Stimulated activated CD4-positive, alpha-beta T cell treated with anti-CD3 and anti-CD28 coated beads, Interleukin-12 subunit alpha, Interleukin-12 subunit beta, amount 100 ng/mL, for 48 hours (primary cell): ENCODE data around the gene R3HCC1L.
A peak's percentile ranks its signal among the peaks of the same experiment; 100 is the strongest.
"Not testable (repeated sequence)": the region's sequence is repeated elsewhere in the genome, so short reads cannot be mapped to it uniquely, and the experiment has no call there.

Experiments
- DNase-seq, 3 donors: peaks; one replicate each; pipeline ENCODE4 v3.0.0-alpha.2; 2020; ENCODE audit warnings: low read depth in 2 of 3, low spot score in 1 of 3

R3HCC1L gene

DNA sequence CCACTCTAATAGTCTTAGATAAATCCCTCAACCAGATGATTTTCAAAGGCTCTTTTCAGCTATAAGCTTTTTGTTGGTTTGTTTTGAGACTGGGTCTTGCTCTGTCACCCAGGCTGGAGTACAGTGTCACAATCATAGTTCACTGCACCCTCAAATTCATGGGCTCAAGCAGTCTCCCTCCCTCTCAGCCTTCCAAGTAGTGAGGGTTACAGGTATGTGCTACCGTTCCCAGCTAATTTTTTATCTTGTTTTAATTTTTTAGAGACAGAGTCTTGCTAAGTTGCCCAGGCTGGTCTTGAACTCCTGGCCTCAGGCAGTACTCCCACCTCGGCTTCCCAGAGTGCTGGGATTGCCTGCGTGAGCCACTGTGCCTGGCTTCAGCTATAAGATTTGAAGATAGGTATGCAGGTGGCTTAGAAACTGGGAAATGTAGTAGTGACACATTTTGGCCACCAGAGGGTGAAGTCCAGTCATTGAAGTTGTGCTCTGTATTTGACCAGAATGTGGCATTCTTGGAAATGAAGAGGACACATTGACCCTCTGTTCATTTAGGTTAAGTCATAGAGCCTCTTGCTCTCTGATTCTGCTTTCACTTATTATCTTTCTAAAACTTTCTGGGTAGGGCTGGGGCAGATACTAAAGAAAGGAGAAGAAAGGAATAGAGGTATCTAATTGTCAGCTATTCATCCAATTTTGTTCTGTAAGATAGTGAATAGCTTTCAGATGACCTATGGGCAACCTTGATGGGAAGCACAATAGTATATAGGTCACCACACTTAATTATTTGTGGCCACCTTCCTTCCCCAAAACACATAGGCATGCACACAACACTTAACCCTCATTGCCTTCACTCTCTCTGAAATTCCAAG, 36.0 kb downstream of the R3HCC1L start:
- DNase-seq = peak in 2 of 3 donors; percentile 6 to 15

DNA sequence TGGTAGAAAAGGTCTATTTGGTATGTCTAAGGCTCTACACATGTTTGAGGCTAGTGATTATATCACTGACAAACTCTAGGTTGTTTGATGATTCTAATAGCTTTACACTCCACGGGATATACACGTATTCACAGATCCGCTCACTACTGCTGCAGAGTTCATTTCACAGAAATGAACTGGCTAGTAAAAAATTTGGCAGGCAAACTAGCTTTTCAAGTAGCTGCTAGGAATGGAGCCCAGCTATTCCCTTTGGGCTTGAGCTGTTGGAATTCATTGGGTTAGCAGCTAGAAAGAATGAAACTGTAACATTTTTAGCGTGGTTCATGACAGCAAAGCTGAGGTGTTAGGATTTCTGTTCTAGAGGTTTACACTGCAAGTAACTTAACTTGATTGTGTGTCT, 37.6 kb downstream of the R3HCC1L start:
- no peak for DNase-seq

DNA sequence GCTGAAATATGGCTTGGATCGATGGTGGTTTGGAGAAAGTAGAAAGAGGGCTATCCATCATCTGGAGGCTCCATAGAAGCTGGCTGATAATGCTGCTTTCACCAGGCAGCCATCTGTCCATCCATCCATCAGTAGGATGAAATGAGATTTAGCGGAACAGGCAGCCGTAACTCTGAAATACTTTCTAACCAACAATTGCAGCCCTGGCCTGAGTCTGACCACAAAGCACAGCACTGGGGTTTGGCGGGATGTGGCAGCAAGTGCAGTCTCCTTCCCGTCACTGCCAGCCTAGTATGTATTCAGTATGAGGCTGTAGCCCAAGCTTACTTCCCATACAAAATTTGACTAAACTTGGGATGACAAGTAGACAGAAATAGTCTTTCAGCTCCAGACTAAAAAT, 38.0 kb downstream of the R3HCC1L start:
- no peak for DNase-seq

- no peak for DNase-seq
Measured at GRCh38 chr10:98173260-98173659, 38.8 kb downstream of the R3HCC1L start.

GRCh38 chr10:98182351-98182915, 48.0 kb downstream of the R3HCC1L start:
- not testable (repeated sequence) for DNase-seq

DNA sequence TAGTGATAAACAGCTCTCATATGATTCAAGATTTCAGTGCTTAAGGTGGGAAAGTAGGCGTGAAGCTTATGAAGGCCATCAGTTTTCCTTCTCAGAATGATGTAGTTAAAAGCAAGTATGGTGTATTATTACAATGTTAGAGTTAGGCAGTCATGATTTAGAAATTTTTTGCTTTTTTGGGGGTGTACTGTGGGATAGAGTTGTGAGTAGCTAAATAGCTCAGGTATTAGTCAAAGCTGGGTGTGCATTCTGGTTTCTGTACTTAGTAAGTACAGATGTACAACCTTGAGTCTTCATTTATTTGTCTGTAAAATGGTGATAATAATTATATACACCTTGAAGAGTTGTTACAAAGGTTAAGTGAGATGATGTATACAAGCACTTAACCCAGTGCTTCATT, 52.2 kb downstream of the R3HCC1L start:
- no peak for DNase-seq

DNA sequence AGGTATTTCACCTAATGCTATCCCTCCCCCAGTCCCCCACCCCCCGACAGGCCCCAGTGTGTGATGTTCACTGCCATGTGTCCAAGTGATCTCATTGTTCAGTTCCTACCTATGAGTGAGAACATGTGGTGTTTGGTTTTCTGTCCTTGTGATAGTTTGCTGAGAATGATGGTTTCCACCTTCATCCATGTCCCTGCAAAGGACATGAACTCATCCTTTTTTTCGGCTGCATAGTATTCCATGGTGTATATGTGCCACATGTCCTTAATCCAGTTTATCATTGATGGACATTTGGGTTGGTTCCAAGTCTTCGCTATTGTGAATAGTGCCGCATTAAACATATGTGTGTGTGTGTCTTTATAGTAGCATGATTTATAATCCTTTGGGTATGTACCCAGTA, 56.3 kb downstream of the R3HCC1L start:
- DNase-seq = not testable (repeated sequence)

DNA sequence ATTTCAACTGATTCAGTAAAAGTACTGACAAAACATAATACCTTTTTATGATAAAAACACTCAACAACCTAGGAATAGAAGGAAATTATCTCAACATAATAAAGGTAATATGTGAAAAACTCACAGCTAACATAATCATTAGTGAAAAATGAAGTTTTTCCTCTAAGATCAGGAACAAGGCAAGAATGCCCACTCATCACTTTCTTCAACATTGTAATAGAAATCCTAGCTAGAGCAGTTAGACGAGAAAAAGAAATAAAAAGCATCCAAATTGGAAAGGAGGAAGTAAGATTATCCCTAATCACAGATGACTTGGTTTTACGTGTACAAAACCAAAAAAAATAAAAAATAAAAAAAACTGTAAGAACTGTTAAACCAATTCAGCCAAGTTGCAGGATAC, 58.6 kb downstream of the R3HCC1L start:
- DNase-seq = no peak

- DNase-seq = no peak
Measured at GRCh38 chr10:98194633-98195032, 60.2 kb downstream of the R3HCC1L start.

DNA sequence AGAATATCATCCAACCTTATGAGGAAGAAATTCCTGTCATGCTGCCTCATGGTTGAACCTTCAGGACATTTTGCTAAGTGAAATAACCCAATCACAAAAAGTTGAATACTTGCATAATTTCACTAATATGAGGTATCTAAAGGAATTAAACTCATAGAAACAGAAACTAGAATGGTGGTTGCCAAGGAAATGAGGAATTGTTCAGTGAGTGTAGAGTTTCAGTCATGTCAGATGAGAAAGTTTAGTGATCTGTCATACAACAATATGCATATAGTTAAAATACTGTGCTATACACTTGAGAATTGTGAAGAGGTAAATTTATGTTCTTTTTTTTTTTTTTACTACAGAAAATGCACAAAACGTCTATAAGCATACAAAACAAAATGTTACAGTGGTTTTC, 60.7 kb downstream of the R3HCC1L start:
- no peak for DNase-seq

DNA sequence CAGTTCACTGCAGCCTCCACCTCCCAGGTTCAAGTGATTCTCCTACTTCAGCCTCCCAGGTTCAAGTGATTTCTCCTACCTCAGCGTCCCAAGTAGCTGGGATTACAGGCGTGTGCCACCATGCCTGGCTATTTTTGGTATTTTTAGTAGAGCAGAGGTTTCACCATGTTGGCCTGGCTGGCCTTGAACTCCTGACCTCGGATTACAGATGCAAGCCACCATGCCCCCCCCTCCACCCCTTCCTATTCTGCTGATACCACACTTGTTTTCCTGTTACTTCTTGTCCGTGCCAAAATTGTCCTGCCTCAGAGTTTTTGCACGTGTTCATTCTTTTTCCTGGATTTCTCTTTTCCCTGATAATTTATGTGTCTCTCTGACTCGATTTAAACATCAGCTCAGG, 62.5 kb downstream of the R3HCC1L start:
- no peak for DNase-seq

DNA sequence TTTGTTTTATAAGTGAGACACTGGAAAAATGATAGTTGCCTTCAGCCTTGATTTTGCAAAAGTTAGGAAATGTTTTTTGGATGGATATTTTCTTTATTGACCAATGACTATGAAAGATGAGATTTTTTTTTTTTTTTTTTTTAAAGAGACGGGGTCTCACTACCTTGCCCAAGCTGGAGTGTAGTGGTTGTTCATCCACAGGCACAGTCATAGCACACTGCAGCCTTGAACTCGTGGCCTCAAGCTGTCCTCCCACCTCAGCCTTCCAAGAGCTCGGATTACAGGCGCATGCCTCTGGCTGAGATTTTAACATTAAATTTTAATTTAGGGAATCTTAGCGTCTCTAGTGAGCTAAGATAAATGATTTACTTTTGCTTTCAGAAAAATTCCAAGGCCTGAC, 67.3 kb downstream of the R3HCC1L start:
- DNase-seq = no peak

- DNase-seq = no peak
Measured at GRCh38 chr10:98202378-98202777, 67.9 kb downstream of the R3HCC1L start.

DNA sequence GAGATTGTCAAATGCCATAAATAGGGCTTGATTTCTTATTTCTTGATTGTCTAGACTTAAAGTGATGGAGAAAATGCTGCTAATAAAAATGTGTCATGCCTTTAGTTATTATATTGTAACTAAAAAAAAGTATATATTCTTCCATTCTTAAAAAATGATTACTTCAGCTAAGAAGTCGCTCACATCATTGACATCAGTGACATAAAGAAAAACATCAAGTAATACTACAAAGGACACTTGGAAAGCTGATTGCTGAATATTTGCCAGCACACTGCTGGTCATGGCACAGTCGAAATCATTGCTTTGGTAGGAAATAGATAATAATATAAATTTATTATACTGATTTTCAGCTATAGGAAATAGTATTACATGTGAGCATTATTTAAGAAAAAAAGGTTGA, 70.9 kb downstream of the R3HCC1L start:
- no peak for DNase-seq

GRCh38 chr10:98208925-98209324, 74.5 kb downstream of the R3HCC1L start:
- no peak for DNase-seq

- no peak for DNase-seq
Measured at GRCh38 chr10:98209441-98209840, 75.0 kb downstream of the R3HCC1L start.

DNA sequence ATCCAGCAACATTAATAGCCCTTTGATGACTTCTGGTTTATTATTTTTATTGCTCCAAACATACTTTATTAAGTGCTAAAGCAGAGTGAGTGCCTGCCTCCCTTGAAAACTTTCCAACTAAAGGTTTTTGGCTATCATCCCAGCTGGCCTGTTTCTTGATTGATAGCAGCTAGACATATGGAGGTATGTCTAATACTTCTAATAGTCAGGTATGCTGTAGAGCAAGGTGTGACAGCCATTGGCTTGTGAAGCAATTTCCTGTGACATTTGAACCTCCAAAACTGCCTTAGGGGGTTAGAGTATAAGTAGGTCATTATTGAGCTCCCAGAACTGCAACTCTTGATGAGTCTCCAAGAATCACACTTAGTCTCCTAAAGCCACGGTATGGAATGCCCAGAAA, 77.7 kb downstream of the R3HCC1L start:
- DNase-seq = no peak

DNA sequence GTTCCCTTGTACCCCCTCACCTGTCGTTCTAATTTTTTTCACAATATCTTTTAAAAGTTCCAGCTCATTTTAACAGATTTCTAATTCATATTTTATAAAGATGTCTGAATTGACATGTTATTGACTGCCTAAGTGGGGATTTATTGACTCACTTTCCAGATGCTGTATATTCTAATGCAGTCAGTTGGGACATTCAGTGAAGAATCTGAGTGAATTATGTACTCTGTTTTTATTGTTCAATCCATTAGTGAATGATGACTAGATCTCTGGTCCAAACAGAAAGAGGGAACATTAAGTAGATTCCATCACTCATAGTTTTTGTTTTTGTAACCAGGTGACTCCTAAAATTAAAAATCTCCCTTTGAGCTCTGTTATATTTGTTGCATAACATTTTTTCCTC, 79.3 kb downstream of the R3HCC1L start:
- no peak for DNase-seq

DNA sequence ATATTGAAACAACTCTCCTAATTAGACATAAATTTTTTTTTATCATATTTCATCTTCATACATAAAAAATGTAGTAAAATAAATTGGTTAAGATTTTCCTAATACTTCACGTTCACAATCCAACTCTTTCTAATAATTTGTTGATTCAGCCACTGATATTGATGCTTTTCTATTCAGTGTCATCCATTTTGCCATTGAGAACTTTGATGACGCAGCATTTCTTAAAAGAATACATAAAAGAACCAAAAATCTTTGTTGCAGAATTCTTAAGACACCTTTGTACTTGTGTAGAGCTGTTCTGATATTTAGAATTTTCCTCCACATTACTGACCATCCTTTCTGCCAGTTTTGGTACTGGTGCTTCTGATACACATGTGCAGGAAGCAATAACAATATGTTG, 80.9 kb downstream of the R3HCC1L start:
- DNase-seq = no peak

DNA sequence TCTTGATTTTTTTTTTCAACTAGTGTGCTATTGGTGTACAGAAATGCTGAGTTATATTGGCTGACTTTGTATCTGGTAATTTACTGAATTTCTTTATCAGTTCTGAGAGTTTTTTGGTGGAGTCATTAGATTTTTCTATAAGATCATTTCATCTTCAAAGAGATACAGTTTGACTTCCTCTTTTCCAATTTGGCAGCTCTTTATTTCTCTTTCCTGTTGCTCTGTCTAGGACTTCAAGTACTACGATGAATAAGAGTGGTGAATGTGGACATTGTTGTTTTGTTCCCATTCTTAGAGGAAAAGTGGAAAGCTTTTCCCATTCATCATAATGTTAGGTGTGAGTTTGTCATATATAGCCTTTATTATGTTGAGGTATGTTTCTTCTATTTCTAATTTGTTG, 83.3 kb downstream of the R3HCC1L start:
- no peak for DNase-seq

DNA sequence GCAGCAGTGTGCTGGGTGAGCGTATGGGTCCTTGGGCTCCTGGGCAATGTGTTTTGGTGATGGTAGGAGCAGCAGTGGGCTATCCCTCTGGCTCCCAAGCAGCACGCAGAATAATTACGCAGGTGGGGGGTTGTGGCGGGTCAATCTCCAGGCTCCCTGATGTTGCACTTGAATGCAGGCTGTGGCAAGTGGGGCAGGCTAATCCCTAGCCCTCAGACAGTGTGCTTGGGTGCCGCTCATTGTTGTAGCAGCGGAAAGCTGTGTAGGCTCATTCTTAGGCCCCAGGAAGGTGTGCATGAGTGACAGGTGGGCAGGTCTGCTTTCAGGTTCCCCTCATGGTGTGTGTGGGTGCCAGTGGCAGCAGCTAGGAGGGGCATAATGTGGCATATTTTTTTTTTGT, 89.4 kb downstream of the R3HCC1L start:
- no peak for DNase-seq

DNA sequence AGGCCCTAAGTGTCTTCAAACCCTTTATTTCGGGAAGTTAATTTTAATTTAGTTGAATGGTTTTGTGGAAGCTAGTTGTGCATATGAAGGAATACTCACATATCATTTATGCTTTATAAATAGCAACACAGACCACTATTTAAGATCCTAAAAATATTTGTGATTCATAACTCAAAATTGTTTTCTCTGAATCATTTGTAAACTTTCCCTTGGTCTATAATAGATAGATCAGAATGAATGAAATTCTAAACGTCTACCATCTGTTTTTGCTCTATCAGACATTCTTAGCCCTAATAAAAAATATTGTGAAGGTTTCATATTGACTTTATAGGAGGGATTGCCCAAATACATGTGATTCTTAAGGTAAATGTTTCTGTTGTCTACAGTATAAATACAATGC, 90.1 kb downstream of the R3HCC1L start:
- no peak for DNase-seq

DNA sequence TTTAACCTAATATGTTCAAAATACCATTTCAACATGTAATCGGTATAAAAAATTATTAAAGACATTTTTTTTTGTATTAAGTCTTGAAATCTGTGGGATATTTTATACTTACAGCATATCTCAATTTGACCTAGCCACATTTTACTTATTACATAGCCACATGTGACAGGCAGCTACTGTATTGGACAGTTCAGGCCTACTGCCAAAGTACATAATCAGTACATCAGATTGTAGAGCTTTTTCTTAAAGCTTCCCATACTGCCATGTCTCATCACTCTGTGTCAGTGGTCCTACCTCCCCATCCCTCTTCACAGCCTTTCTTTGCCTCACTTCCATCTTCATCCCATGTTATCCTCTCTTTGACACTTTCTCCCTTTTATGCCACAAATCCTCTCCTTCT, 90.5 kb downstream of the R3HCC1L start:
- no peak for DNase-seq
